Erythroblast (primary cell): ENCODE results near the gene SLC25A6.
A peak's percentile ranks its signal among the peaks of the same experiment; 100 is the strongest.

Experiments
- DNase-seq, 2 experiments: peaks; one replicate each; lab custom pipeline; 2025; lab: John Stamatoyannopoulos, UW
- GATA1 ChIP-seq: IDR thresholded peaks from 2 replicates; pipeline ENCODE4 v1.6.1; 2011; ENCODE audit warnings: low read depth, mild to moderate bottlenecking, control low read depth, low read length, moderate library complexity
- POLR2A ChIP-seq: IDR thresholded peaks from 2 replicates; pipeline ENCODE4 v1.6.1; 2011; ENCODE audit warnings: mild to moderate bottlenecking, low read length

The SLC25A6 gene

GRCh38 chrX:1336948-1337779, 54.7 kb downstream of the SLC25A6 start:
- DNase-seq = no peak
- TF ChIP-seq GATA1 (no peak), POLR2A (no peak)

- TF ChIP-seq POLR2A = peak; percentile 17
- no peak for TF ChIP-seq GATA1
- DNase-seq = no peak
Observed at GRCh38 chrX:1336331-1336943, 55.5 kb downstream of the SLC25A6 start, which contains the start of gene IL3RA. IL3RA (plus strand) TSS chrX:1336785; CDS start chrX:1341766, 4,981 bp downstream.
